Measurements from ENCODE around the gene DPP6.

DPP6 gene

GRCh38 chr7:154390961-154391360, 338.8 kb downstream of the DPP6 start:
- DNase-seq (ENCODE audit: low spot score): no peak
- no peak for FAIRE-seq

- DNase-seq (ENCODE audit: low spot score) (no peak), FAIRE-seq (no peak)
Measured at GRCh38 chr7:154394804-154395203, 342.6 kb downstream of the DPP6 start.

- DNase-seq (ENCODE audit: low spot score): no peak
Measured at GRCh38 chr7:154406312-154406711, 354.1 kb downstream of the DPP6 start.

GRCh38 chr7:154409703-154410311, 357.6 kb downstream of the DPP6 start:
- FAIRE-seq (no peak), DNase-seq (ENCODE audit: low spot score) (peak; percentile 6)

More at GRCh38 chr7:154406312-154406711, 354.1 kb downstream of the DPP6 start:
- FAIRE-seq: no peak

GRCh38 chr7:154412105-154412504, 359.9 kb downstream of the DPP6 start:
- no peak for DNase-seq (ENCODE audit: low spot score)
- FAIRE-seq: no peak

- FAIRE-seq: no peak
- DNase-seq (ENCODE audit: low spot score): no peak
Measured at GRCh38 chr7:154415709-154416399, 363.7 kb downstream of the DPP6 start.

- no peak for DNase-seq (ENCODE audit: low spot score)
- FAIRE-seq: no peak
Measured at GRCh38 chr7:154416714-154417113, 364.5 kb downstream of the DPP6 start.

- FAIRE-seq (no peak), DNase-seq (ENCODE audit: low spot score) (no peak)
Measured at GRCh38 chr7:154419344-154419743, 367.1 kb downstream of the DPP6 start.

GRCh38 chr7:154423231-154423630, 371.0 kb downstream of the DPP6 start:
- DNase-seq (ENCODE audit: low spot score) (no peak), FAIRE-seq (no peak)

- no peak for FAIRE-seq
- DNase-seq (ENCODE audit: low spot score): no peak
Measured at GRCh38 chr7:154424350-154424749, 372.2 kb downstream of the DPP6 start.

GRCh38 chr7:154425271-154425670, 373.1 kb downstream of the DPP6 start:
- no peak for FAIRE-seq
- DNase-seq (ENCODE audit: low spot score): no peak

- DNase-seq (ENCODE audit: low spot score) (no peak), FAIRE-seq (no peak)
Measured at GRCh38 chr7:154426778-154427177, 374.6 kb downstream of the DPP6 start.

- DNase-seq (ENCODE audit: low spot score) (no peak), FAIRE-seq (no peak)
Measured at GRCh38 chr7:154427533-154427932, 375.3 kb downstream of the DPP6 start.

GRCh38 chr7:154429666-154430404, 377.6 kb downstream of the DPP6 start:
- DNase-seq (ENCODE audit: low spot score): no peak
- no peak for FAIRE-seq

GRCh38 chr7:154430640-154431039, 378.4 kb downstream of the DPP6 start:
- DNase-seq (ENCODE audit: low spot score) (no peak), FAIRE-seq (no peak)

GRCh38 chr7:154431045-154431444, 378.8 kb downstream of the DPP6 start:
- no peak for DNase-seq (ENCODE audit: low spot score)
- FAIRE-seq: no peak

GRCh38 chr7:154433632-154434598, 381.7 kb downstream of the DPP6 start:
- DNase-seq (ENCODE audit: low spot score) (no peak), FAIRE-seq (no peak)

- FAIRE-seq (no peak), DNase-seq (ENCODE audit: low spot score) (no peak)
Measured at GRCh38 chr7:154436560-154436959, 384.4 kb downstream of the DPP6 start.

- FAIRE-seq: no peak
- no peak for DNase-seq (ENCODE audit: low spot score)
Measured at GRCh38 chr7:154437234-154437633, 385.0 kb downstream of the DPP6 start.

- FAIRE-seq (no peak), DNase-seq (ENCODE audit: low spot score) (no peak)
Measured at GRCh38 chr7:154438571-154439367, 386.6 kb downstream of the DPP6 start.

- DNase-seq (ENCODE audit: low spot score): no peak
- FAIRE-seq: no peak
Measured at GRCh38 chr7:154440058-154440457, 387.9 kb downstream of the DPP6 start.
